Panc1 (cell line): Measurements from ENCODE around the gene HLA-DMB.

Experiments
- CTCF ChIP-seq: fragments of 450-650 bp; IDR thresholded peaks from 2 replicates; pipeline ENCODE4 v1.5.1; 2017; ENCODE audit warnings: mild to moderate bottlenecking
- SIN3A ChIP-seq: IDR thresholded peaks from 2 replicates; pipeline ENCODE4 v1.6.1; 2012; ENCODE audit warnings: low read depth, mild to moderate bottlenecking, low read length, moderate library complexity, borderline replicate concordance; ENCODE audit not compliant: insufficient read depth

GRCh38 chr6:32943864-32944649 lies 3.2 kb upstream of the HLA-DMB start:
- TF ChIP-seq CTCF = no peak
- no peak for TF ChIP-seq SIN3A
